IPS-20b (cell line): ENCODE data around the gene MAPK6.
"Not testable (repeated sequence)": the region's sequence is repeated elsewhere in the genome, so short reads cannot be mapped to it uniquely, and the experiment has no call there.

ENCODE experiments used
- H3K27ac ChIP-seq: one replicate; pipeline ENCODE4 v1.5.1; 2013; ENCODE audit warnings: low read length
- H3K27me3 ChIP-seq: 2 replicates; pipeline ENCODE4 v1.6.1; 2013; ENCODE audit warnings: mild to moderate bottlenecking, low read length, inconsistent platforms; ENCODE audit not compliant: insufficient read depth
- H3K36me3 ChIP-seq: 2 replicates; pipeline ENCODE4 v1.6.1; 2013; ENCODE audit warnings: low read depth, mild to moderate bottlenecking, inconsistent platforms, low read length, moderate library complexity; ENCODE audit not compliant: insufficient read depth
- H3K4me1 ChIP-seq: 2 replicates; pipeline ENCODE4 v1.6.1; 2013; ENCODE audit warnings: mild to moderate bottlenecking, control low read depth, inconsistent platforms, low read length, moderate library complexity; ENCODE audit not compliant: insufficient read depth
- H3K4me3 ChIP-seq: 2 replicates; pipeline ENCODE4 v1.5.1; 2013; ENCODE audit warnings: mild to moderate bottlenecking, low read length, inconsistent platforms
- H3K9ac ChIP-seq: 2 replicates; pipeline ENCODE4 v1.6.1; 2013; ENCODE audit warnings: low read depth, mild to moderate bottlenecking, inconsistent platforms, low read length, moderate library complexity
- H3K9me3 ChIP-seq: 2 replicates; pipeline ENCODE4 v1.6.1; 2013; ENCODE audit warnings: mild to moderate bottlenecking, low read depth, low read length, inconsistent platforms; ENCODE audit not compliant: insufficient read depth

Gene MAPK6

DNA sequence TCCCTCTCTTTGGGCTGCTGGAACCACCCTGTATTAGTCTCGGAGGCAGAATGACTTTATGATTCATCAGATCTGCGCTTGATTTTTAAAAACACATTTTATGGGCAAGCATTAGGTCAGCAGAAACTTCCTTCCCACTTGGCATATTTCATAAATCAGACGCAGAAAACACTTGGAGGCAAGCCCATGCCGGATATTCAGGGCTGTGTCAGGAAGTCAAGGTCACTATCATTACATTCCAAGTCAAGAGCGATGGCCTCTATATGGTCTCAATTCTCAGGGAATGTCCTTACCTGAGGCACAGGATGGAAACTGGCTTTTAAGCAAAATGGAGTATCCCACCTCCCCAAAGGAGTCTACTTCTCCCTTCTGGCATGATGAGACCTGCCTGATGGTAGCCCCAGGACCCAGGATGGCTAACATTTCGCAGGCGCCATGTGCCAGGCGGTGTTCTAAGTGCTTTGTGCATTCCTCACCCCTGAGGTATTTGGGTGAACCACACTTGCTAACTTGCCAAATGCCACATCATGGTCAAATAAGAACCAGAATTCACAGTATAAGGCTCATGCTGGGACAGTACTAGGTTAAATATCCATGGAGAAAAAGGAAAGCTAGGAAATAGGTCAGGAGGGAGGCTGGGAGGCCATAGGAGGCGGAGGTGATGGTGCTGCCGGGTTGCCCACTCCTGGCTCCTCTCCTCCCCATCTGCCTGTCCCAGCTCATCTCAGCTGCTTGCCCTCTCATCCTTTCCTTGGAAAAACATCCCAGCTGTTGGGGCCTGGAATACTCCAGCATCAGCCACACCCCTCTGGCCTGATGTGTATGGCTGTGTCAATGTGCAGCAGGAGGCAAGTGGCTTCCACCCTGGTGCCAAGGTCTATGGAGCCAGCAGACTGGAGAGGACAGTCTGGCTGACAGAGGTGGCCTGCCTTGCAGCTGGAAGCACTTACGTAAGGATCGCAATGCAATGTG is 74.8 kb downstream of the MAPK6 start:
- Histone ChIP-seq H3K9me3 (peaks cover 6% of the 10 kb centered on the region; the same call in 1 of the 2 replicates), H3K4me3 (no peak overlapping the region), H3K4me1 (no peaks in the 10 kb centered on the region), H3K27ac (no peak overlapping the region), H3K27me3 (no peaks in the 10 kb centered on the region), H3K9ac (no peak overlapping the region), H3K36me3 (no peaks in the 10 kb centered on the region)

DNA sequence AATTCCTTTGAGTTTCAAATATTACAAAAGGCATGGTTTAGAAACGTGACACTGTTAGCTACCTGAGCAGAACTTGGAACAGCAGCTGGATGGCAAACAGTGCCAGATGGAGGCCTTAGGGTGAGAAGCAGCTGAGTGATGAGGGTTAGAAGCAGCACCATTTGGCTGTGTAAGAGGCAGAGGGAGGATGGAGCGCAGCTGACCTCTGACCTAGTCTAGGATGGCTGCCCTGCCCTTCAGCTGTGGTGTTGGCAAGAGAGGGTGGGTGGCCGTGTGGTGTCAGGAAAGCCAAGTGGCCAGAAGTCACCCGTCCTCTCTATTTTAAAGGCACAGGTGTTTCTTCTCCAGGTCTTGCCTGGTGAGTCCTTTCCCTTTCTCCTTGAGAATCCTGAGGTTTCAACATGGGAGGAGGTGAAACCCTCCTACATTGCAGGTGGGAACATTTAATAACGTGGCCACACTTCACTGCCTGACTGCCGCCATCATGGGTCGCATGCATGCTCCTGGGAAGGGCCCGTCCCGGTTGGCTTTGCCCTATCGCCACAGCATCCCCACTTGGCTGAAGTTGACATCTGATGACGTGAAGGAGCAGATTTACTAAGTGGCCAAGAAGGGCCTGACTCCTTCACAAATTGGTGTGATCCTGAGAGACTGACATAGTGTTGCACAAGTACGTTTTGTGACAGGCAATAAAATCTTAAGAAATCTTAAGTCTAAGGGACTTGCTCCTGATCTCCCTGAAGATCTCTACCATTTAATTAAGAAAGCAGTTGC is 76.0 kb downstream of the MAPK6 start:
- no peaks in the 10 kb centered on the region for H3K4me1 ChIP-seq
- H3K9me3 ChIP-seq: peaks cover 6% of the 10 kb centered on the region; the same call in 1 of the 2 replicates
- no peak overlapping the region for H3K4me3 ChIP-seq
- no peaks in the 10 kb centered on the region for H3K27me3 ChIP-seq
- no peak overlapping the region for H3K27ac ChIP-seq
- H3K9ac ChIP-seq: no peak overlapping the region
- H3K36me3 ChIP-seq: no peaks in the 10 kb centered on the region

DNA sequence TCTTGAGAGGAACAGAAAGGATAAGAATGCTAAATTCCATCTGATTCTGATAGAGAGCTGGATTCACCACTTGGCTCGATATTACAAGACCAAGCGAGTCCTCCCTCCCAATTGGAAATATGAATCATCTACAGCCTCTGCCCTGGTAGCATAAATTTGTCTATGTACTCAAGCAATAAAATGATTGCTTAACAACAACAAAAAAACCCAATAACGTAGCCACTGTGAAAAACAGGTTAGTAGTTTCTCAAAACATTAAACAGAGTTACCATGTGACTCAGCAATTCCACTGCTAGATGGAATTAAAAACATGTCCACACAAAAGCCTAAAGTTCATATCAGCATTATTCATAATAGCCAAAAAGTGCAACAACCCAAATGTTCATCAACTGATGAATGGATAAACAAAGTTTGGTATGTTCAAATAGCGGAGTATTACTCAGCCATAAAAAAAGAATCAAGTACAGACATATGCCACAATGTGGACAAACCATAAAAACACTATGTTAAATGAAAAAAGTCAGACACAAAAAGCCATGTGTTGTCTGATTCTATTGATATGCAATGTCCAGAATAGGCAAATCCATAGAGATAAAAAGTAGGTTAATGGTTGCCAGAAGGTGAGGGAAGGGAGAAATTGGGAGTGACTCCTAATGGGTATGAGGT is 76.7 kb downstream of the MAPK6 start:
- H3K36me3 ChIP-seq: no peaks in the 10 kb centered on the region
- H3K27ac ChIP-seq: no peak overlapping the region
- no peaks in the 10 kb centered on the region for H3K9me3 ChIP-seq
- H3K9ac ChIP-seq: no peak overlapping the region
- H3K27me3 ChIP-seq: no peaks in the 10 kb centered on the region
- no peak overlapping the region for H3K4me3 ChIP-seq
- no peaks in the 10 kb centered on the region for H3K4me1 ChIP-seq

DNA sequence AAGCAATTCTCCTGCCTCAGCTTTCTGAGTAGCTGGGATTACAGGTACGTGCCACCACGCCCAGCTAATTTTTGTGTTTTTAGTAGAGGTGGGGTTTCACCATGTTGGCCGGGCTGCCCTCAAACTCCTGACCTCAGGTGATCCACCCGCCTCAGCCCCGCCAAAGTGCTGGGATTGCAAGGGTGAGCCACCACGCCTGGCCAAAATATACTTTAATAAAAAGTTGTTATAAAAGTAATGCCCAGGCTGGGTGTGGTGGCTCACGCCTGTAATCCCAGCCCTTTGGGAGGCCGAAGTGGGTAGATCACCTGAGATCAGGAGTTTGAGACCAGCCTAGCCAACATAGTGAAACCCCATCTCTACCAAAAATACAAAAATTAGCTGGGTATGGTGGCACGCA is 77.5 kb downstream of the MAPK6 start:
- H3K27ac ChIP-seq: not testable (repeated sequence)

DNA sequence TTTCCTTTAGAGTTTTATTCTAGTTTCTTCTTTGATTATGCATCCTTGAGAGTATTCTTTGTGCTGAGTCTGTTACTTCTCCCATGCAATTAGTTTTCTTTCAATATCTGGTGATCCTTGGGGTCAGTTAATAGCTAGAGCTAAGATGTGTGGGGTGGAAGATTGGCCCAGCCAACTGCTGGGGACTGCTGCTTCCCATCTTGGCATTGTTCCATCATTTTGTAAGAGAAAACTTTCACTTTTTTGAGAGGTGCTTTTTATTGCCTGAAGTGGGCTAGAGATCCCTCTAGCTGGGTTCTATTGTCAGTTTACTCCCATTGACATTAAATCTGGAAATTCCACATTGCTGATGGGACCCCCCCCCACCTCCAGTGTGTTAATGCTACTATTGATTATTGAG is 78.2 kb downstream of the MAPK6 start:
- Histone ChIP-seq H3K4me1 (no peaks in the 10 kb centered on the region), H3K4me3 (no peak overlapping the region), H3K9ac (no peak overlapping the region), H3K27me3 (no peaks in the 10 kb centered on the region), H3K27ac (no peak overlapping the region), H3K9me3 (no peaks in the 10 kb centered on the region), H3K36me3 (no peaks in the 10 kb centered on the region)

More for the DNA sequence above, 77.5 kb downstream of the MAPK6 start:
- not testable (repeated sequence) for H3K4me3 ChIP-seq, H3K36me3 ChIP-seq, H3K27me3 ChIP-seq, H3K9ac ChIP-seq, H3K9me3 ChIP-seq, H3K4me1 ChIP-seq

DNA sequence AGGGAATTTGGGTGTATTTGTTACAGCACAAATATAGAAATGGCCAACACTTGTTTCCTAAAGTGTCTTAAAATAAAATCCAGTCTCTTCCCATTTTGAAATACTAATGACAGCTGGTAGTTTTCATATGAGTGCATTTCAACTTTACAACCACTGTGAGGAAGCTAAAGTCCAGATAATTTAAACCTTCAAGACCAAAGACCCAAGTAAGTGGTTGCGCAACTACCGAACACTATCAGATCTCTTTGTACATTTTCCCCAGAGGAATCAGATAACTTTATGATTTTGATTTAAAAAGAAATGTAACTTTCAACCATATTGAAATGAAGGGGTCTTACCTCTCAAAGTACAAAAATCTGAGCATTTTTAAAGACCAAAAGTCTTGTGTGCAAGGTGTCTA is 79.3 kb downstream of the MAPK6 start:
- Histone ChIP-seq H3K27ac (no peak overlapping the region), H3K9me3 (no peaks in the 10 kb centered on the region), H3K4me3 (no peak overlapping the region), H3K36me3 (no peaks in the 10 kb centered on the region), H3K9ac (no peak overlapping the region), H3K27me3 (no peaks in the 10 kb centered on the region), H3K4me1 (no peaks in the 10 kb centered on the region)

DNA sequence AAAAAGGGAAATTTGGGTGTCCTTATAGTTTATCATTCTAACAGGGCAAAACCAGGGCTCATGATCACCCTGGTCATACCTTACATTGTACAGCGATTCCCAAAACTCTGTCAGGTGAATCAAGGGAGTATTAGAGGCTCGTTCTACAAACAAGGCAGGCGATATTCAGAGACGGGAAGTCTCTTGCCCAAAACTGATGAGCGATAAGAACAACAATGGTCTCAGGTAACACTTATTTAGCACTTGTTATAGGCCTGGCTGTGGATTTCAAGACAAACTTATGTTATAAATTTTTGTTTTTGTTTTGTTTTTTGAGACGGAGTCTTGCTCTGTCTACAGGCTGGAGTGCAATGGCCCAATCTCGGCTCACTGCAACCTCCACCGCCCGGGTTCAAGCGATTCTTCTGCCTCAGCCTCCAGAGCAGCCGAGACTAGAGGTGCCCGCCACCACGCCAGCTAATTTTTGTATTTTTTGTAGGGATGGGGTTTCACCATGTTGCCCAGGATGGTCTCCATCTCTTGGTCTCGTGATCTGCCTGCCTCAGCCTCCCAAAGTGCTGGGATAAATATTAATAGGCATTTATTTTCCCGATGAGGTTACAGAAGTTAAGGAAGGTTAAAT is 80.7 kb downstream of the MAPK6 start:
- H3K4me3 ChIP-seq: no peak overlapping the region
- no peaks in the 10 kb centered on the region for H3K27me3 ChIP-seq
- no peak overlapping the region for H3K9ac ChIP-seq
- H3K36me3 ChIP-seq: no peaks in the 10 kb centered on the region
- H3K27ac ChIP-seq: no peak overlapping the region
- H3K9me3 ChIP-seq: no peaks in the 10 kb centered on the region
- no peaks in the 10 kb centered on the region for H3K4me1 ChIP-seq

DNA sequence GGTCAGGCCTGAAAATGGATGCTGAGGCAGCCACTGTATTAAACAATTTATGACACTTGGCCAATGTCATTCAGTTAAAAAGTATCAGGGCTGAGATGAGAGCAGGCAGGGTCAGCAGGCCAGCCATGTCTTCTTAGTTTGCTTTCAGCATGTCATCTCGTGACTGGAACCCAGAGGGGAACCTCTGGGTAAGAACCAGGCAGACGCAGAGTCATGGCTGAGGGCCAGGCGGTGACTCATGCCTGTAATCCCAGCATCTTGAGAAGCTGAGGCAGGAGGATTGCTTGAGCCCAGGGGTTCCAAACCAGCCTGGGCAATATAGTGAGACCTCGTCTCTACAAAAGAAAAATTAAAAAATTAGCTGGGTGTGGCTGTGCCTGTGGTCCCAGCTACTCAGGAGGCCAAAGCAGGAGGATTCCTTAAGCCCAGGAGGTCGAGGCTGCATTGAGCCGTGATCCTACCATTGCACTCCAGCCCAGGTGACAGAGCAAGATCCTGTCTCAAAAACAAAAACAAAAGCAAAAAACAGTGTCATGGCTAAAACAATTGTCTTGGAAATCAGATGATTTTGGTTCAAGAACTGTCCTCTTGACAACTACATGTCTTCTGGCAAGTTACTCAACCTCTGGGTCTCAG is 81.9 kb downstream of the MAPK6 start:
- Histone ChIP-seq H3K27me3 (no peaks in the 10 kb centered on the region), H3K9me3 (no peaks in the 10 kb centered on the region)

DNA sequence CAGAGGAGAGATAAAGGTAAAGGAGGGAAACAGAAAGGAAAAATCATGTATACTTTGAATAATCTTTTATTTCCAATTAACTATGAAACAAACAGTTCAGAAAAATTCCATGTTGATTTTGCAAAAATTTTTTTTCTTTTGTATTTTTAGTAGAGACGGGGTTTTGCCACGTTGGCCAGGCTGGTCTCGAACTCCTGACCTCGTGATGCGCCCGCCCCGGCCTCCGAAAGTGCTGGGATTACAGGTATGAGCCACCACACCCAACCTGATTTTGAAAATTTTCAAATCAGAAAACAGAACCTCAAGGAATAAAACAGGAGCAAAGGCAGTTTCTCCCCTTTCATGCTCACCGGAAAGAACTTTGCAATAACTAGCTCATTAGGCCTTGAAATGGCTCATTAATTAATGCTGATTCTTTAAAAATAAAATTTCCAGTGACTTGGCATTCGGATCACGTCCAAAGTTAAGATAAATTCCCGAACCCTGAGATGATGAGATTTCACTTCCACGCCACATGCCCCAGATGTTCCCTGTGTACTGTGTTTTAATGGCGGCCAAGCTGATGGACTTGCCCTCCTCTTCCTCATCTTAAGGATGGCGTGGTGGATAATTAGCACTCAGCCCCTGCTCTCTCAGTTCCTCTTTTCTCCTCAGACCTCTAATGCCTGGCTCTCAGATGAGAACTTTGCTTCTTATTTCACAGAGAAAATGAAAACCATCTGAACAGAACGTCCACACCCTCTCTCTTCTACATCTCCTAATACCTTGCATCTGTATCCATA is 82.7 kb downstream of the MAPK6 start:
- H3K9me3 ChIP-seq: no peaks in the 10 kb centered on the region
- no peak overlapping the region for H3K4me3 ChIP-seq
- no peaks in the 10 kb centered on the region for H3K27me3 ChIP-seq
- no peaks in the 10 kb centered on the region for H3K4me1 ChIP-seq
- no peaks in the 10 kb centered on the region for H3K36me3 ChIP-seq
- no peak overlapping the region for H3K9ac ChIP-seq
- no peak overlapping the region for H3K27ac ChIP-seq

More for the DNA sequence above, 81.9 kb downstream of the MAPK6 start:
- H3K4me3 ChIP-seq: no peak overlapping the region
- no peaks in the 10 kb centered on the region for H3K4me1 ChIP-seq
- H3K36me3 ChIP-seq: no peaks in the 10 kb centered on the region
- no peak overlapping the region for H3K9ac ChIP-seq
- no peak overlapping the region for H3K27ac ChIP-seq

DNA sequence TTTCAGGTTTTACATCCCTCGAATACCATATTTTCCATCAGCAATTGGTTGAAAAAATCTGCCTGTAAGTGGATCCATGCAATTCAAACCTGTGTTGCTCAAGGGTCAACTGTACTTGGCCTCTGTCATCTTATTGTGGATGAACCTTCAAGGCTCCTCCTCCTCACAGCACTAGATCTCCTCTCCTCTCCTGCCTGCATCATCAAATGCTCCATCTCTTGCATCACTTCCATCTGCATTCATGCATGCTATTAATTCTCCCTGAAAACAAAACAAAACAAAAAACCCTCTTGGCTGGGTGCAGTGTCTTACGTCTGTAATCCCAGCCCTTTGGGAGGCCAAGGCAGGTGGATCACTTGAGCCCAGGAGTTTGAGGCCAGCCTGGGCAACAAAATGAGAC is 83.4 kb downstream of the MAPK6 start:
- no peak overlapping the region for H3K9ac ChIP-seq

More for the DNA sequence above, 83.4 kb downstream of the MAPK6 start:
- Histone ChIP-seq H3K36me3 (no peaks in the 10 kb centered on the region), H3K27ac (no peak overlapping the region), H3K27me3 (no peaks in the 10 kb centered on the region), H3K4me3 (no peak overlapping the region), H3K4me1 (no peaks in the 10 kb centered on the region), H3K9me3 (no peaks in the 10 kb centered on the region)
